GM10248 (cell line): Measurements from ENCODE around the gene RAP1GAP.

Source experiments
- CTCF ChIA-PET: fragments of 300-600 bp; sonication (Branson Sonifier 250); formaldehyde crosslinking; extraction: SDS; loops from one replicate; lab custom pipeline; 2021; ENCODE audit warnings: antibody characterized with exemption; lab: Yijun Ruan, JAX
- POLR2A ChIA-PET: fragments of 350-650 bp; sonication (Branson Sonifier 250); formaldehyde crosslinking; extraction: SDS; loops from one replicate; lab custom pipeline; 2020; ENCODE audit warnings: antibody characterized with exemption; lab: Yijun Ruan, JAX
- DNase-seq: peaks from one replicate; pipeline ENCODE4 v3.0.0; 2012; ENCODE audit errors: extremely low spot score
- CTCF ChIP-seq: IDR thresholded peaks from 2 replicates; pipeline ENCODE4 v1.5.1; 2012; ENCODE audit warnings: mild to moderate bottlenecking, low read depth; ENCODE audit errors: extremely low read depth, missing control alignments, control extremely low read depth

RAP1GAP gene

GRCh38 chr1:21563971-21564370, 105.2 kb downstream of the RAP1GAP start:
- ChIA-PET CTCF (no interaction called here), POLR2A (no interaction called here)
- TF ChIP-seq CTCF = no peak
- DNase-seq = no peak

GRCh38 chr1:21562896-21563295, 106.3 kb downstream of the RAP1GAP start:
- ChIA-PET POLR2A (no interaction called here), CTCF (interaction anchor here (0.9 kb wide), 1 partner anchor 97 kb away, joined by 3 read pairs; no protein-coding TSS in a partner anchor)
- DNase-seq = no peak
- no peak for TF ChIP-seq CTCF

GRCh38 chr1:21560916-21561638, 108.1 kb downstream of the RAP1GAP start:
- no peak for TF ChIP-seq CTCF
- POLR2A ChIA-PET = interaction anchor here (0.6 kb wide), 1 partner anchor 8 kb away, joined by 4 read pairs; no protein-coding TSS in a partner anchor
- CTCF ChIA-PET = no interaction called here

GRCh38 chr1:21559788-21560567, 109.2 kb downstream of the RAP1GAP start:
- no peak for DNase-seq
- POLR2A ChIA-PET = no interaction called here
- CTCF ChIA-PET = interaction anchor here (1.2 kb wide), 1 partner anchor 24 kb away, joined by 3 read pairs; no protein-coding TSS in a partner anchor

More at GRCh38 chr1:21560916-21561638, 108.1 kb downstream of the RAP1GAP start:
- DNase-seq = no peak

DNA sequence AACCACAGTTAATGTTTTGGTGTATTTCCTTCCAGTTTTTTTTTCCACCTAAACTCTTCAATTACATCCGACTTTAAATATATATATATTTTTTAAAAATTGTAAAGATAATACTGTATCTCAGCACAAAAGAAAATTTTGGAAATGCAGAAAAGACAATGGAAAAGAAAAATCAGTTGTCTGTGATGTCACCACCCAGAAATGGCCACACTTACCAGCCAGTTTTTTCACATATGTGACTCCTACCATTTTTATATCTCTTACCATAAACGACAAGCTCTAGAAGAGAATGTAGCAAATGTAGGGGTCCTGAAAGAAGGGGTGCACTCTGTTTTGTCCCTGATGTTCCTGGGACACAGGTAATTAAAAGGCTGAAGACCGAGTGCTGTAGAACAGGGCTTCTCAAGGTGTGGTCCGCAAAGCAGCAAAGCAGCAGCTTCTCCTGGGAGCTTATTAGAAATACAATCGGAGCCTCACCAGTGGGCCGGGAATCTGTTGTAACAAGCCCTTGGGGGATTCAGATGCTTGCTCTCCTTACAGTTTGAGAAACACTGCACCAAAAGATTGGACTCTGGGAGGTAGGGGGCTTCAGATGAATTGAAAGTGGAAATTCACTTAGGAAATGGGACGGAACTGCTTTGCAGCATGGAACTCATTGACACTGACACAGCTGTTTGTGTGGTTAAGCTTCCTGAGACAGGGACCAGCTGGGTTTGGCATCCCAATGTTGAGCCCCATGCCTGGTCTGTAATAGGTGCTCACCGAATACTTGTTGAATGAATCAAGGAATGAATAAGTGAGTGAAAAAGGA, 115.8 kb downstream of the RAP1GAP start:
- CTCF ChIA-PET = no interaction called here
- DNase-seq = no peak
- POLR2A ChIA-PET = interaction anchor here (0.5 kb wide), 1 partner anchor 8 kb away, joined by 4 read pairs; no protein-coding TSS in a partner anchor
- TF ChIP-seq CTCF = no peak

More at GRCh38 chr1:21559788-21560567, 109.2 kb downstream of the RAP1GAP start:
- TF ChIP-seq CTCF = no peak

DNA sequence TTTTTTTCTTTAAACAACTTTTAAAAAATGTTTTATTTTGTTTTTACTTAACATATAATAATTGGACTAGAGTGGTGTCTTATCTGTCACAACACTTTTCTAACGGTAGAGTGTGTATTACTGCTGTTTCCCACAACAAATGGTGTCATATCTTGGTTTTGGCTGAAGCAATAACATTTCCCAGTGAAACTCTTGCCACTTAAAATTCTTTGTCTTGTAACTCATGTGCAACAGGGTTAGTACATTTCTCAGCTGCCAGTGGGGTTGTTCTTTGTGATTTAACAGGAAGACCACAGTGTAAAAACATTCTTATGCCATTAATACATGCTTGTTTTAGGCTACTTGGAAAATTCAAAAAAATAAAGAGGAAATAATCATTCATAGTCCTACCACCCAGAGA, 116.4 kb downstream of the RAP1GAP start:
- DNase-seq = no peak
- POLR2A ChIA-PET = interaction anchor here (0.5 kb wide), 1 partner anchor 9 kb away, joined by 4 read pairs; no protein-coding TSS in a partner anchor
- no peak for TF ChIP-seq CTCF
- CTCF ChIA-PET = no interaction called here
